Stimulated activated CD4-positive, alpha-beta T cell treated with anti-CD3 and anti-CD28 coated beads, TNF-alpha, amount 100 ng/mL, for 1 hour (primary cell): ENCODE data around the gene ZCWPW1.
"Not testable (repeated sequence)": the region's sequence is repeated elsewhere in the genome, so short reads cannot be mapped to it uniquely, and the experiment has no call there.

Experiments used
- DNase-seq, 3 donors: peaks; one replicate each; pipeline ENCODE4 v3.0.0-alpha.2; 2020; ENCODE audit warnings: low read depth in 3 of 3, low spot score in 1 of 3

ZCWPW1 gene

DNA sequence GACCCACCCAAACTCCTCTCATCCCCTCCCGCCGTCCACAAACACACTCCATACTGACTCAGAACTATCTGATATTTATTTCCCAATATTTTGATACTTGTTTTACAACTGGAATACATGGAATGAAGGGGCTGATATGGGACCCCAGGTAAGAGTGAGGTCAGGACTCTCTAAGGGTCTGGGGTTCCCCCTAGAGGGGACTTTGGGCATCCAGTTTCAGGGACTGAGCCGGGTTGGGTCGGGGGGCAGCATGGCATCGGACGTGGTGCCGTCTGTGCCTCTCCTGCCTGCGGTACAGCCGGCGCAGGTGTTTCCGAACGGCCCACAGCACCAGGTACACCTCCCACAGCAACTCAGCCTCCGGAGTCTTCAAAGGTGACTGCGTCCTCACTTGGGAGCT lies 28.1 kb upstream of the ZCWPW1 start:
- DNase-seq, result no peak

GRCh38 chr7:100455206-100455605 lies 26.7 kb upstream of the ZCWPW1 start:
- DNase-seq, result no peak

GRCh38 chr7:100453854-100454253 lies 25.4 kb upstream of the ZCWPW1 start:
- not testable (repeated sequence) for DNase-seq

- DNase-seq, result no peak
These were observed 24.0 kb upstream of the ZCWPW1 start for GRCh38 chr7:100452513-100452912.

DNA sequence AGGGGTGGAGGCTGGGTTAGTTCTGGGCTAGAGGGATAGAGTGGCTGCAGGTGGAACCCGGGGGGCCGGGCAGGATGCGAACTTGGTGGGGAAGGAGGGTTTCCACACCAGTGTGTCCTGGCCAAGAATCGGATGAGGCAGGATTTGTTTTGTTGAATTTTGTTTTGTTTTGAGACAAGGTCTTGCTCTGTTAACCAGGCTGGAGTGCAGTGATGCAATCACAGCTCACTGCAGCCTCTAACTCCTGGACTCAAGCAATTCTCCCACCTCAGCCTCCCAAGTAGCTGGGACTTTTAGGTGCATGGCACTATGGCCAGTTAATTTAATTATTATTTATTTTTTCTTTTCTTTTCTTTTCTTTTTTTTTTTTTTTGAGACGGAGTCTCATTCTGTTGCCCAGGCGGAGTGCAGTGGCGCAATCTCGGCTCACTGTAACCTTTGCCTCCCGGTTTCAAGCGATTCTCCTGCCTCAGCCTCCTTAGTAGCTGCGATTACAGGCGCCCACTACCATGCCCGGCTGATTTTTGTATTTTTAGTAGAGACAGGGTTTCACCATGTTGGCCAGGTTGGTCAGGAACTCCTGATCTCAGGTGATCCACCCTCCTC lies 20.8 kb upstream of the ZCWPW1 start:
- DNase-seq, result no peak

DNA sequence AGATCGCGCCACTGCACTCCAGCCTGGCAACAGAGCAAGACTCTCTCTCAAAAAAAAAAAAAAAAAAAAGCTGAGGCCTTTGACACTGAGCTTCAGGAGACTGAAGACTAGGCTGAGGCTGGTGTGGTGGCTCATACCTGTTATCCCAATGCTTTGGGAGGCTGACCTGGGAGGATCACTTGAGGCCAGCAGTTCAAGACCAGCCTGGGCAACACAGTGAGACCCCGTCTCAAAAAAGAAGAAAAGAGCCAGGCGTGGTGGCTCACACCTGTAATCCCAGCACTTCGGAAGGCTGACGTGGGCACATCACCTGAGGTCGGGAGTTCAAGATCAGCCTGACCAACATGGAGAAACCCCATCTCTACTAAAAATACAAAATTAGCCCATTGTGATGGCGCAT lies 18.9 kb upstream of the ZCWPW1 start:
- DNase-seq, result not testable (repeated sequence)

GRCh38 chr7:100446040-100446439 lies 17.5 kb upstream of the ZCWPW1 start:
- no peak for DNase-seq

- DNase-seq, result no peak
These were observed 16.1 kb upstream of the ZCWPW1 start for GRCh38 chr7:100444311-100445278.

DNA sequence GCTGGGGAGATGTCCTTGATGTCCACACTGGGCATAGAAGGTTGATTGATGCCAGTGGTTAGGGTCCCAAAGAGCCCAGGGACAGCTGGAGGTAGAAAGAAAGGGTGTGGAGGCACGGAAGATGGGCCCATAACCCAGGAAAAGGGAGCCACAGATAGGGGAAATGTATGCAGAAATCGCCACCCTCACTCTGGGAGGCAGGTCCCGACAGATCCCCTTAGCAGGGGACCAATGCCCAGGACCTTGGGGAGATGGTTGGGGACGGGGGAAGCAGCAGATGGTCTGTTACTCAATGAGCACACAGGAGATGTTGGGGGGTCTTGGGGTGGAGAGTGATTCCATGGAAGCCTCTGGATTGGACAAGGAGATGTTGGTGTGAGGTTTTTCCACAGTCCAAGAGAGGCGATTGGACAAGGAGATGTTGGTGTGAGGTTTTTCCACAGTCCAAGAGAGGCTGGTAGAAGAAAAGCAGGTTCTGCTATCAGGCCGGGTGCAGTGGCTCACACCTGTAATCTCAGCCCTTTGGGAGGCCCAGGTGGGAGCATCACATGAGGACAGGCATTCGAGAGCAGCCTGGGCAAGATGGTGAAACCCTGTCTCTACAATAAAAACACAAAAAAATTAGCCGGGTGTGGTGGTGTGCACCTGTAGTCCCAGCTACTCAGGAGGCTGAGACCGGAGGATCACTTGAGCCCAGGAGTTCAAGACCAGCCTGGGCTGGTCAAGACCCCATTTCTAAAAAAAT lies 14.8 kb upstream of the ZCWPW1 start:
- DNase-seq, result no peak

- DNase-seq, result no peak
These were observed 13.4 kb upstream of the ZCWPW1 start for GRCh38 chr7:100441641-100442535.

GRCh38 chr7:100439244-100439643 lies 10.7 kb upstream of the ZCWPW1 start:
- DNase-seq, result not testable (repeated sequence)

DNA sequence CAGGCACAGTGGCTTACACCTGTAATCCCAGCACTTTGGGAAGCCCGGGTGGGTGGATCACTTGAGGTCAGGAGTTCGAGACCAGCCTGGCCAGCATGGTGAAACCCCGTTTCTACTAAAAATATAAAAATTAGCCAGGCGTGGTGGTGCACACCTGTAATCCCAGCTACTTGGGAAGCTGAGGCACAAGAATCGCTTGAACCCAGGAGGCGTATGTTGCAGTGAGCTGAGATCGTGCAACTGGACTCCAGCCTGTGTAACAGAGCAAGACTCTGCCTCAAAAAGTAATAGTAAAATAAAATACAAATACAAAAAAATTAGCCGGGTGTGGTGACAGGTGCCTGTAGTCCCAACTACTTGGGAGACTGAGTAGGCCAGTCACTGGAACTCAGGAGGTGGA lies 10.2 kb upstream of the ZCWPW1 start:
- not testable (repeated sequence) for DNase-seq

DNA sequence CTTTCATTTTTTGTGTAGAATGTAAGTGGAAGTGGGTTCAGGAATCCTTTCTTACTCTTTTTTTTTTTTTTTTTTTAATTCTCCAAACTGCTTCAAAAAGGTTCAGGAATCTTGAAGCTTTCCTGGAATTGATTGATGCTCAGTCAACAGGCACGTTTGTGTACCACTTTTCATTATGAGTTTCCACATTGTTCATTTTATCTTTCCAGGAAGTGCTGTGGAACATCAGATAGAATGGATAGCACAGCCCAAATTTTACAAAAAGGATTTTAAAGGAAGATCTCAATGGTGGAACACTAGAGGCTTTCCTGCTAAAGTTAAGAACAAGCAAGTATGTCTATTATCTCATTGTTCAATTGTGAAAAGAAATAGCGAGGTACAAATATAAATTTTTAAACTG lies 9.7 kb upstream of the ZCWPW1 start:
- no peak for DNase-seq

- DNase-seq, result no peak
These were observed 8.9 kb upstream of the ZCWPW1 start for GRCh38 chr7:100437150-100438100.

GRCh38 chr7:100435401-100436304 lies 7.2 kb upstream of the ZCWPW1 start:
- peak in 1 of 3 donors; percentile 30 for DNase-seq

- DNase-seq, result no peak
These were observed 6.0 kb upstream of the ZCWPW1 start for GRCh38 chr7:100434297-100435144.

DNA sequence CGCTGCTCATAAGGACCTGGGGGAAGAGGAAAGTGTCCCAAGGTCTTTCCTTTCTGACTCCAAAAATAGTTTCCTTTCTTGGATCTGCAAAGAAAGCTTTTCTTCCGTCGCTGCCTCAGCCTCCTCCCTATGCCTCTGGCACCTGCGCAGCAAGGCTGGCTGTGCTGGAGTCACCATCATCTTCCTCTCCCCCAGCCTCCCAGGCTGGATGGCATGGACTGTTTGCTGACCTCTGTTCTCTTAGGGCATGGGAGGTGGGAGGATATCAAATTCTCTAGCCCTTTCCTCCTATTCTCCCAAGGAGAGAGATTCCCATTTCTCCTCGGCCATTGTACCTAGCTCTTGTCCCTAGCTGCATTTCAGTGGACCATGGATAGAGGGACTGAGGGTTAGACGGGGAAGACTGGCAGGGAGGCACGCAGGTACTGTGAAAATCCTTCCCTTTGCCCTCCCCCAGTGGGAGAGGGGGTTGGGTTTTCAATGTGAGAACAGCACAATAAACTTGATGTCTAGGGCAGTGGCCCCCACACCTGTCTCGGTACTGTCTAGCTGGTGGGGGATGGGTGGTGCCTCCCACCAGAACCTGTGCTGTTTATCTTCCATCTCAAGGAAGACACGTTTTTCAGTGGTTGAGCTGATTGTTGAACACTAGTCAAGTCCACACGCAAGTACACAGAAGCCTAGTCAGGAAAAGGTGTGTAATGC lies 5.2 kb upstream of the ZCWPW1 start:
- no peak for DNase-seq
